ENCODE results near the gene CSTB. TPM values are rescaled to one million over a fixed set of nuclear protein-coding genes. Genes with fewer than 3 reads are reported as not detected.
"Not testable (repeated sequence)": the region's sequence is repeated elsewhere in the genome, so short reads cannot be mapped to it uniquely, and the experiment has no call there.

Gene CSTB, protein sequence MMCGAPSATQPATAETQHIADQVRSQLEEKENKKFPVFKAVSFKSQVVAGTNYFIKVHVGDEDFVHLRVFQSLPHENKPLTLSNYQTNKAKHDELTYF
- total RNA-seq = 10 to 100 TPM; 30.7 to 32.3 TPM

DNA sequence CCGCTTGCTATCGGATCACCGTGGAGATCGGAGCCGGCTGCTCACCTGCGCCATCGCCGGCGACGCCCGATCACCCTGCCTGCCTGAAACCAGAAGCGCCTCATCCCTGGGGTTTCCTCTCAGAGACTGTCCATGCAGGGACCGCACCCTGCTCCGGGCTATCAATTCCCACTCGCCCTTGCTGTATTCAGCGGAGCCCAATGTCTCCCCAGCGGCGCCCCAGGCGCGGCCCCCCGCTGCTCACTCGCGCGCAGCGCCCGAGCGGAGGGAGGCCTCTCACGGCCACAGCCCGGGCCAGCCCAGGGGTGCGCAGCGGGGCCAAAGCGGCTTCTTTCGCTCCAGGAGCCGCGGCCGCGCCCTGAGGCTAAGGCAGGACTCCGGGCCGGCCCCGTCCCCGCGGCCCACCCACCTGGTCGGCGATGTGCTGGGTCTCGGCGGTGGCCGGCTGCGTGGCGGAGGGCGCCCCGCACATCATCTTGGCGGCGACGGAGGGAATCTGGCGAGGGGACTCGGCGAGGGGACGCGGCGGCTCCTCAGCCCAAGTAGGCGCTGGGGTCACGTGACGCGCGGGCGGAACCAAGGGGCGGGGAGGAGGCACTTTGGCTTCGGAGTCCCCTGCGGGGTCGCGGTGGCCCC, at the start of gene CSTB:
TSS of gene CSTB (minus strand) at position 514 of the 636 bp plus-strand sequence. CDS start at position 475, 39 bp downstream.
- ATAC-seq (replicated peaks in 1 of 2) (peak; percentile 82 to 85), DNase-seq (peak; percentile 89 to 93)
- peaks cover 5 to 8% of the 10 kb centered on the region in 2 donors for H3K36me3 Mint-ChIP-seq (ENCODE audit: insufficient read depth in 2 of 2)
- H3K9me3 Mint-ChIP-seq = peaks cover 3 to 5% of the 10 kb centered on the region in 2 donors
- H3K4me1 Mint-ChIP-seq (ENCODE audit: low read depth) = peaks cover 44% of the 10 kb centered on the region
- H3K4me3 Mint-ChIP-seq = peak within 1 kb of the TSS; percentile 94 to 95
- no peaks in the 10 kb centered on the region for H3K27me3 Mint-ChIP-seq (ENCODE audit: low read depth)
- peak within 1 kb of the TSS; percentile 76 for H3K27ac Mint-ChIP-seq

DNA sequence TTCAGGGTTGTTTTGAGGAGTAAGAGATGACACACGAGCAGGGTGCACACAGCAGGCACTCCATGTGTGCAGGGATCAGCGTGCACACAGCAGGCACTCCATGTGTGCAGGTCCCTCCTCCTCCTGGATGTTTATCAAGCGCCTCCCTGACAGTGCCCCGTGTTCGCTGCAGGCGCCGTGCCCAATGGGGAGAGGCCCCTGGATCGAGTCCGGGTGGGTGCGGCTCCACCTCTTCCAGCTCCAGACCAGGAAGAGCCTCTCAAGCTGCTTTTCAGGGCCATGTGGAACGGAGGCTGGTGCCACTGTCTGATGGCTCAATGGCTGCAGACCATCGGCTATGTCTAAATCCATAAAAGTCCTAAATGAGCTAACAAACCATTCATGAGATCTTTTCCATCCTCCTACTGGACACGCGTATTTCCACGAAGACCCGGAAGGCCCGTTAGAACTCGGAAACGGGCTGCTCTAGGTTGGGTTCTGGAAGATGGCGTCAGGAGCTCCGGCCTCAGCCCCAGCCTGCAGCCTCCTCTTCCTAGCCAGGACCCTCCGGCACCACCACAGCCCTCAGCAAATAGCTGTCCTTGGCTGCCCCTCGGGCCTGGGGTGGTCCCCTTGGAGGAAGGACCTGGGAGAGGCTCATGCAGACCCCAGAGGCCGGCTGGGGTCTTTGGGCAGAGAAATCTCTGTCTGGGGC, 49.3 kb upstream of the CSTB start:
- H3K36me3 Mint-ChIP-seq (ENCODE audit: insufficient read depth in 2 of 2) = no peaks in the 10 kb centered on the region
- peaks cover 23% of the 10 kb centered on the region for H3K27me3 Mint-ChIP-seq (ENCODE audit: low read depth)
- no peaks in the 10 kb centered on the region for H3K9me3 Mint-ChIP-seq
- no peak overlapping the region for H3K27ac Mint-ChIP-seq
- H3K4me1 Mint-ChIP-seq (ENCODE audit: low read depth) = no peaks in the 10 kb centered on the region
- no peak overlapping the region for H3K4me3 Mint-ChIP-seq
- ATAC-seq (replicated peaks in 1 of 2) (no peak), DNase-seq (no peak)

DNA sequence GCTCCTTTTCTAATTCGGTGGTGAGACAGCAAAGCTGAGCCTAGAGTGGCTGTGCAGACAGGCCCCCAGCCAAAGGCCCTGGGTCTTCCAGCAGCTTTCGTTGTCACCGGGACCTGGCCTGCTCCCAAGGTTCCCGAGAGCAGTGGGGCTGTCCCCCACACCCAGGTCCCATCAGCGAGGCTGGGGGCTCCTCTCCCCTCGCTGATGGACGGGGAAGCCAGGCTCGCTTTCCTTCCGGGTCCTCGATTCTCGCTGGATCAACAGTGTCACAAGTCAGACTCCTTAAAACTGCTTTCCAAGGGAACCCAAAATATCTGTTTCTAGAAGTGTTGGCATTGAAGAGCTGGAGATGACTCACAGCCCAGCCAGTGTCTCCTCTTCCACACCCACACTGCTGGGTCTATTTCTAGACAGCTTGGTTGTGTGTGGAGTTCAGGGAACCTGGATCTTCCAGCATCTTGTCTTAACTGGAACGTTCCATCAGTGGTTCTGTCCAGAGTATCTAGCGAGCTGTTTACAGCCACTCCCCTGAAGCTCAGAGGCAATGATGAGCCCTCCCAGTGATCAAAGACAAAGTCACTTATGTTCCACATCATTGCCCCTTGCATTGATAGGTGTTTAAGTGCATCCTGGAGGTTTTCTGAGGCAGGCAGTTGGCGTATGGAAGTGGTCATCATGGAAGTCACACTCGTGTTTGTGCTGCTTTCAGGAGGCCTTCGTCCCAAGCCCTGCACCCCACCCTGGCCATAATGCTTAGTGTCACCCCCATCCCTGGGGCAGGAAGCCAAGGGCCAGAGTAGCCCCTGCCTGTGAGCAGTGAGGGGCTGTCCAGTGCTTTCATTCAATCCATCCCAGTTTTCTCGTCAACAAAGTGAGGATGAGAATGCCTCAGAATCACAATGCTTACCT, 48.5 kb upstream of the CSTB start:
- H3K27ac Mint-ChIP-seq = no peak overlapping the region
- peaks cover 17% of the 10 kb centered on the region for H3K27me3 Mint-ChIP-seq (ENCODE audit: low read depth)
- H3K4me3 Mint-ChIP-seq = no peak overlapping the region
- no peak for ATAC-seq (replicated peaks in 1 of 2)
- no peak for DNase-seq
- no peaks in the 10 kb centered on the region for H3K9me3 Mint-ChIP-seq
- no peaks in the 10 kb centered on the region for H3K4me1 Mint-ChIP-seq (ENCODE audit: low read depth)
- no peaks in the 10 kb centered on the region for H3K36me3 Mint-ChIP-seq (ENCODE audit: insufficient read depth in 2 of 2)

DNA sequence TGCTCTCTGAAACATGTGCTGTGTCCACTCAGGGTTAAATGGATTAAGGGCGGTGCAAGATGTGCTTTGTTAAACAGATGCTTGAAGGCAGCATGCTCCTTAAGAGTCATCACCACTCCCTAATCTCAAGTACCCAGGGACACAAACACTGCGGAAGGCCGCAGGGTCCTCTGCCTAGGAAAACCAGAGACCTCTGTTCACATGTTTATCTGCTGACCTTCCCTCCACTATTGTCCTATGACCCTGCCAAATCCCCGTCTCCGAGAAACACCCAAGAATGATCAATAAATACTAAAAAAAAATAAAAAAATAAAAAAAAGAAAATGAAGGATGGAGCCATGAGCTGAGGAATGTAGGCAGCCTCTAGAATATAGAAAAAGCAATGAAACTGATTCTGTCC, 46.6 kb upstream of the CSTB start:
- DNase-seq; ATAC-seq (replicated peaks in 1 of 2); H3K36me3 Mint-ChIP-seq (ENCODE audit: insufficient read depth in 2 of 2); H3K4me1 Mint-ChIP-seq (ENCODE audit: low read depth); H3K9me3 Mint-ChIP-seq; H3K4me3 Mint-ChIP-seq; H3K27ac Mint-ChIP-seq; H3K27me3 Mint-ChIP-seq (ENCODE audit: low read depth): not testable (repeated sequence)

GRCh38 chr21:43822166-43822565, 46.1 kb upstream of the CSTB start:
- not testable (repeated sequence) for H3K36me3 Mint-ChIP-seq (ENCODE audit: insufficient read depth in 2 of 2); H3K27me3 Mint-ChIP-seq (ENCODE audit: low read depth); DNase-seq; H3K27ac Mint-ChIP-seq; H3K9me3 Mint-ChIP-seq; ATAC-seq (replicated peaks in 1 of 2); H3K4me1 Mint-ChIP-seq (ENCODE audit: low read depth); H3K4me3 Mint-ChIP-seq

GRCh38 chr21:43820466-43820865, 44.4 kb upstream of the CSTB start:
- ATAC-seq (replicated peaks in 1 of 2) = no peak
- no peaks in the 10 kb centered on the region for H3K4me1 Mint-ChIP-seq (ENCODE audit: low read depth)
- DNase-seq = no peak
- no peak overlapping the region for H3K4me3 Mint-ChIP-seq
- H3K27ac Mint-ChIP-seq = no peak overlapping the region
- peaks cover 4 to 7% of the 10 kb centered on the region in 2 donors for H3K36me3 Mint-ChIP-seq (ENCODE audit: insufficient read depth in 2 of 2)
- H3K27me3 Mint-ChIP-seq (ENCODE audit: low read depth) = peaks cover 6% of the 10 kb centered on the region
- H3K9me3 Mint-ChIP-seq = peaks cover 5 to 6% of the 10 kb centered on the region in 2 donors

- Mint-ChIP-seq H3K4me1 (ENCODE audit: low read depth) (no peaks in the 10 kb centered on the region), H3K9me3 (peaks cover 5 to 6% of the 10 kb centered on the region in 2 donors), H3K27me3 (ENCODE audit: low read depth) (peaks cover 6% of the 10 kb centered on the region), H3K4me3 (no peak overlapping the region), H3K27ac (no peak overlapping the region), H3K36me3 (ENCODE audit: insufficient read depth in 2 of 2) (peaks cover 4 to 7% of the 10 kb centered on the region in 2 donors)
- ATAC-seq (replicated peaks in 1 of 2) (no peak), DNase-seq (no peak)
These were observed 43.6 kb upstream of the CSTB start for GRCh38 chr21:43819511-43820405.

DNA sequence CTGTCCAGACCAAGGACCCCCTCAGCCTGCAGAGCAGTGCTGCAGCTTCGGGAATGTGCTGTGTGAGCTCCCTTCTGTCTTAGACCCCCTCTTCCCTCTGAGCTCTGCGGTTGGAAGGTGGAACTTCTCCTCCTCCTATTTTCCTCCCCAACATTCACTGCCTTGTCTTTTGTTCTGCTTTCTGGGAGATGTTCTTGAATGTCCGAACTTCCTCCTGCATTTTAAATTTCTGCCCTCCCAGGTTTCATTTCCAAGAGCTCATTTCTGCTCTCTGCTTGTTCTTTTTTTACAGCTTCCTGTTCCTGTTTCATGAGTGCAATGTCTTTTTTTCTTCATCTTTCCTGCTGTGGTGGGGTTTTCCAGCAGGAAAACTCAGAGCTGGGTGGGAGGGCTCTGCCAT, 42.6 kb upstream of the CSTB start:
- DNase-seq = no peak
- H3K27ac Mint-ChIP-seq = no peak overlapping the region

DNA sequence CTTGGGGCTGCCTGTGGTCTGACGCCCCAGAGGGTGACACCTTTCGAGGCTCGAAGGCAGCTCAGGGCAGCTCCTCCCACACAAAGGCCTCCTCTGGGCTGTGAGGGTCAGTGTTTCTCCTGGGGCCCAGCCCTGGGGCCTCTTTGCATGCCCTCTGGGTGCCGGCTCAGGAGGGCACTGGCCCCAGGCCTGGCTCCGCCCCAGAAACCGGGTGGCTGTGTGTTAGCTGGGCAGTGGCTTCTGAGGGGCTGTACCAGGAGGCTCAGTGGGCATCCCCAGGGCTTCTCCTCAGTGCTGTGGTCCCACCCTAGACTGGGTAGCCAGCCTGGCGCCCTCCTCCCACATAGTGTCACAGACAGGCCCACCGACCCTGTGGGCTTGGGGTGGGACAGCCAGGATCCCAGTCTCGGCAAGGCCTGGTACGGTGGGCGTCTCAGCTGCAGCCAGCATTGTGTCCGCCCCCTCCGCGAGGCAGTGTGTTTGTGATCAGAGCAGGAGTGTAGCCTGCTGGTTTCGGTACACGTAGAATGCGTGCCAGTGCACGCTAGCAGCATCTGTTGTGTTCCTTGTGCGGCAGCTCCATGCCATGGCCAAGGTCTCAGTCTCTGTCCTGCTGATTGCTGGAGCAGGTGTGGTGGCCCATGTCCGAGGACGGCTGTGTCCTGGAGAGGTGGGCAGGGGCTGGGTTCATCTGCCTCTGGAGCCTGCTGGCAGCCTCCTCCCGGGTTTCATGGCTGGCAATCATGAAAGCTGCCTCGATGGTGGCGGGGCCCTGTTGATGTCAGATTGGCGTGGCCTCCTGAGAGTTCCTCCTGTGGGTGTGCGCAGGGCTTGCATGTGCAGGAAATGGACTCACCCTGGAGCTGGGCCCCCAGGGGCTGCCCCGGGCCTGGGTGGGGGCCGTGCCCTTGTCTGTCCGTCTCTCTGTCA, 41.3 kb upstream of the CSTB start:
- H3K27me3 Mint-ChIP-seq (ENCODE audit: low read depth) = peaks cover 6% of the 10 kb centered on the region
- ATAC-seq (replicated peaks in 1 of 2) = no peak
- H3K9me3 Mint-ChIP-seq = peaks cover 5 to 6% of the 10 kb centered on the region in 2 donors
- peaks cover 3% of the 10 kb centered on the region for H3K4me1 Mint-ChIP-seq (ENCODE audit: low read depth)
- H3K27ac Mint-ChIP-seq = no peak overlapping the region
- no peak for DNase-seq
- peaks cover 4 to 7% of the 10 kb centered on the region in 2 donors for H3K36me3 Mint-ChIP-seq (ENCODE audit: insufficient read depth in 2 of 2)
- no peak overlapping the region for H3K4me3 Mint-ChIP-seq

More for the DNA sequence above, 42.6 kb upstream of the CSTB start:
- Mint-ChIP-seq H3K27me3 (ENCODE audit: low read depth) (peaks cover 6% of the 10 kb centered on the region), H3K9me3 (peaks cover 5 to 6% of the 10 kb centered on the region in 2 donors), H3K4me3 (no peak overlapping the region), H3K36me3 (ENCODE audit: insufficient read depth in 2 of 2) (peaks cover 4 to 7% of the 10 kb centered on the region in 2 donors), H3K4me1 (ENCODE audit: low read depth) (no peaks in the 10 kb centered on the region)
- ATAC-seq (replicated peaks in 1 of 2) = no peak

GRCh38 chr21:43816611-43817071, 40.5 kb upstream of the CSTB start:
- H3K4me1 Mint-ChIP-seq (ENCODE audit: low read depth) = peaks cover 5% of the 10 kb centered on the region
- peaks cover 6% of the 10 kb centered on the region for H3K27me3 Mint-ChIP-seq (ENCODE audit: low read depth)
- ATAC-seq (replicated peaks in 1 of 2) (peak in 1 of 2 donors; percentile 10), DNase-seq (no peak)
- H3K36me3 Mint-ChIP-seq (ENCODE audit: insufficient read depth in 2 of 2) = peaks cover 4 to 7% of the 10 kb centered on the region in 2 donors
- H3K4me3 Mint-ChIP-seq = no peak overlapping the region
- no peak overlapping the region for H3K27ac Mint-ChIP-seq
- peaks cover 5 to 6% of the 10 kb centered on the region in 2 donors for H3K9me3 Mint-ChIP-seq

GRCh38 chr21:43815991-43816390, 39.9 kb upstream of the CSTB start:
- no peak for ATAC-seq (replicated peaks in 1 of 2)
- no peak overlapping the region for H3K27ac Mint-ChIP-seq
- no peak overlapping the region for H3K4me3 Mint-ChIP-seq
- DNase-seq = no peak
- H3K36me3 Mint-ChIP-seq (ENCODE audit: insufficient read depth in 2 of 2) = peaks cover 4 to 7% of the 10 kb centered on the region in 2 donors
- H3K27me3 Mint-ChIP-seq (ENCODE audit: low read depth) = peaks cover 6% of the 10 kb centered on the region
- H3K9me3 Mint-ChIP-seq = peaks cover 5 to 6% of the 10 kb centered on the region in 2 donors
- H3K4me1 Mint-ChIP-seq (ENCODE audit: low read depth) = peaks cover 6% of the 10 kb centered on the region
